HG02981 (cell line): ENCODE measurements around the gene WASF2.
"Not testable (repeated sequence)": the region's sequence is repeated elsewhere in the genome, so short reads cannot be mapped to it uniquely, and the experiment has no call there.

Source experiments
- ATAC-seq: cut with Tn5 transposase; IDR thresholded peaks from one replicate; pipeline ENCODE4 v1.9.1; 2021; ENCODE audit warnings: mild to moderate bottlenecking, moderate library complexity; ENCODE audit not compliant: unreplicated experiment

WASF2 gene

DNA sequence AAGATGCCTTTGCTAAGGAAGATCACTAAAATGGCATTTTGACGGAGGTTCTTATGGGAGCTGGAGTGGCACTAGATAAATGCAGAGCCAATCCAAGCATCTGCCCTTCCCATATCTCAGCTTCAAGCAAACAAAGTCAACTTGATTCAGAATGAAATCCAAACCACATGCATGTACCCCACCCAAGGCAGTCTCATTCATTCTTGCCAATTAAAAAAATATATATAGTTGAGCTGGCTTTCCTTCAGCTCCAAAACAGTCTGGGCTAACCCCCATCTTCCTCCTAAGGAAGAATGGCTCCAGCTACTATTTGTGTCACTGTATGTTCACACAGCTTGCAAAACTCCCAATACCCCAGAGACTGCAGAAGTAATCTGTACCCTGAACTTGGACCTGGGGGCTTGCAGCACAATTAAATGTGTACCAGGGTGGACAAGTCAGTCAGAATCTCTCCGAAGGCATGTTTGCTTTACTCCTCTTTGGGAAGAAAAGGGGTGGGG, 62.1 kb downstream of the WASF2 start:
- no peak for ATAC-seq

DNA sequence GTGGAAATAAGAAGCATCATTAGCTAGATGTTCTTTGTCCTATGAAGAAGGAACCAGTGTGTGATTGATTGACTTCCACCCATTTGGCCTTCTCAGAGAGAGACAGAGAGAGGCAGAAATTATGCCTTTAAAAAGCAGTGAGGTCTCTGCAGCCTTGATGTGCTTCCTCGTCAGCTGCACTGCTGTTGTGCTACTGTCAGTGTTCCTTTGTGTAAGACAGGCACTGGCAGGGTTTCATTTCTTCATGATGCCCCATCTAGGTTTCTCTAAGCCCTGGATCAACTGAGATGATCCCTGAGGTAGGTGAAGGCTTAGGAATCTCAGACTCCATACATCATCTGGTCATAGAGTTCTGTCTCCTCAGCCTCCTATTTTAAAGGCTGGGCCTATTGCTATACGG, 62.6 kb downstream of the WASF2 start:
- no peak for ATAC-seq

DNA sequence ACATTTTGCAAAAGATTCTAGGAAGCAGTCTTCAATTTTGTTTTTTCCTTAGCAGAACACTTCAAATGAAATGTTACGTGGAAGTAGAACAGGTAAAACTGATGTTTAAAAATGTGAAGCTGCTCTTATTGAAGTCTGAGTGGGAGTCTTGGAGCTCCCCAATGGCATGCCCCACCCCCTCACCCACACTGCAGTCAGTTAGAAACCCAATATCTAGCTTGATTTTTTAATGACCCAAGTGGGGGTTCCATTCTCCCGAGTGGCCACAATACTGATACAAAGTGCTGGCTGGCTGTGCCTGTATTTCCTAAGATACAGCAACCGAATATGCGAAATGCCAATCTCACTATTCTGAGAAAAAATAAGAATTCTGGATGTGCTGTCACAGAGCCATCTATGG, 66.3 kb downstream of the WASF2 start:
- ATAC-seq = no peak

GRCh38 chr1:27418326-27419185, 71.4 kb downstream of the WASF2 start:
- ATAC-seq = no peak

- ATAC-seq = no peak
Measured at GRCh38 chr1:27417713-27418112, 72.3 kb downstream of the WASF2 start.

GRCh38 chr1:27416387-27417111, 73.4 kb downstream of the WASF2 start:
- no peak for ATAC-seq

- ATAC-seq = no peak
Measured at GRCh38 chr1:27414091-27414490, 75.9 kb downstream of the WASF2 start.

- ATAC-seq = no peak
Measured at GRCh38 chr1:27413004-27413403, 77.0 kb downstream of the WASF2 start.

- ATAC-seq = no peak
Measured at GRCh38 chr1:27412502-27412901, 77.5 kb downstream of the WASF2 start.

- ATAC-seq = no peak
Measured at GRCh38 chr1:27410709-27411108, 79.3 kb downstream of the WASF2 start.

- no peak for ATAC-seq
Measured at GRCh38 chr1:27409669-27410068, 80.3 kb downstream of the WASF2 start.

DNA sequence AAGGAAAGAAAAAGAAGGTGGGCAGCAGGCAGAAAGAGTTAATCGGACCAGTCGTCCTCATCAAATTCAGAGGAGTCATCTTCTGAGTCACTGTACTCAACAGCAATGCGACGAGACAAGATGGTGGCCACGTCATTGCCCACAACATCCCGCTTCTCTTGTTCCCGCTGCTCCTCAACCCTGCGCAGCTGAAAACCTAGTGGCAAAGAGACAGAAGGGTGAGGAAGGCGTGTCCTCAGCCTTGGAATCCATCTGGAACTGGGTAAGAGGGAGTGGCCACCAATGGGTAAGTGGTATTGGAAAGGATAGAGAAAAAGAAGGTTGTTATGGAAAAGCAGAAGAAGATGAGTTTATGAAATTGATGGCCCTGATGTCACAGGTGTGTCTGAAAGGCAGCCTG, 81.8 kb downstream of the WASF2 start:
- no peak for ATAC-seq

DNA sequence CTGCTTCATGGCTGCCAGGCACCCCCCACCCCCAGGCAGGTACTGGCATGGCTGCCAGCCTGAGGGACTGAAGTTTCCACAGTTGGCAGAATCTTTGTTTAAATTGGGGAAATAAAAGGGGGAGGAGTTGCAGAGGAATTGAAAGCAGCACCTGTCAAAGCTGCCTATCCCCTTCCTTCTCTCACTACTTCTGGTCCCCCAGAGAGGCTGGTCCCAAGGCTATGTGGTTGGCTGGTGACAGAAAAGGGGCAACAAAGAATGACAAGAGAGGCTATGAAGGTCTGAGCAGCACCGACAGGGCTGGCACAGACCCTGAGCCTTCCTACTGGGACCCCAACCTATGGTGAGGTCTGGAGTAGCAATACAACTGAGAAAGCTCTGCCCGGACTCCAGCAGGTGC, 83.2 kb downstream of the WASF2 start:
- ATAC-seq = not testable (repeated sequence)

GRCh38 chr1:27406362-27406680, 83.6 kb downstream of the WASF2 start:
- ATAC-seq = no peak

- not testable (repeated sequence) for ATAC-seq
Measured at GRCh38 chr1:27405598-27406361, 84.2 kb downstream of the WASF2 start.

- ATAC-seq = no peak
Measured at GRCh38 chr1:27405074-27405473, 84.9 kb downstream of the WASF2 start.

GRCh38 chr1:27403931-27404330, 86.0 kb downstream of the WASF2 start:
- no peak for ATAC-seq

DNA sequence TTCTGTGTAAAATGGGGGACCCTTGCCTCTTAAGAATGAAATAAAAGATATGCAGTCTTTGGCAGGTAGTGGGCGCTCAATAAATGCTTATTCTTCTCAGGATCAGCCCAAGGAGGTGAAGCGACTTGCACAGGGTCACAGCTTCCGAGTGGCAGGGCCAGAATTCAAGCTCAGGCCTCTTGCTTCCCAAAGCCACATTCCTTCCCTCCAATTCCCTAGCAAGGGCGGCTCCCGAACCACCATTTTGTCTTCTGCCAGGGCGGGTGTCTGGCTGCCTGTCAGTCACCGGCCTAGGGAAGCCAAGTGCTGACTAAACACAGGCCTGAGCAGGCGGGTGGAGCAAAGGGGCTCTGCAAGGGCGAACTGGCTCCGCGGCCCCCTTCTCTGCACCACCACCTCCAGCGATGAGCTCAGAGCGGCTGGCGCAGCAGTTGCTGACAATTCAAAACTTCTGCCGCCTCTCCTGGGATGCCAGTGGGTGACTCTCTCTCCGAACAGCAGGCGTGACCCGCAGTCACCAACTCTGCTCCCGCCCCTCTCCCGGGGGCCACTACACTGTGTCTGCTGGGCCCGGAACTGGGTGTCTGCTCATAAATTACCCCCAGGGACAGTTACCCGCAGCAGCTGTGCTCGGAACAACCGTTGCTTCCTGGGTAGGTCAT, 86.8 kb downstream of the WASF2 start:
- no peak for ATAC-seq

DNA sequence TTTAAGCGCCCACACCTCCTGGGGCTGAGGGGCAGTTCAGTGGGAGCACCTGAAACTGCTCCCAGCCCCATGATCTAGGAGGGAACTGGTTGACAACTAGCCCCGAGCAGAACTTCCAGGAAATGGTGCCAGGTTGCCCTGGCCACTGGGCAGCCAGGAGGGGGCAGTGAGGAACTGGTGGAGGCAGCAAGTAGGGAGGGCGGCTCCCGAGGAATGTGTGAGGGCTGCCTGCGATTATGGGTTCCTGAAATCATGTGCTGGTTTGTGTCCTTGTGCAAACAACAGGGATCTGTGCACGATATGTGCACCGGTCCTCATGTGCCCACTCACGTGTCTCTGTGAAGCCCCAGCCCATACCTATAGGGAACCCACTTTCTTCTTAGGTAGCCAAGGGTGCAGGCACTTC, 87.6 kb downstream of the WASF2 start:
- no peak for ATAC-seq

GRCh38 chr1:27400963-27401341, 89.0 kb downstream of the WASF2 start:
- ATAC-seq = no peak
